Hepatocyte (in vitro differentiated cells): ENCODE data around the gene COL4A2. TPM values are rescaled to one million over a fixed set of nuclear protein-coding genes. Genes with fewer than 3 reads are reported as not detected.
A peak's percentile ranks its signal among the peaks of the same experiment; 100 is the strongest.

Experiments
- DNase-seq: peaks from one replicate; pipeline ENCODE4 v3.0.0-alpha.2; 2016; ENCODE audit warnings: low spot score
- H2AFZ ChIP-seq: fragments of 200-600 bp; sonication (generic); 2 replicates; pipeline ENCODE4 v1.6.0; 2016; ENCODE audit warnings: antibody characterized with exemption, mild to moderate bottlenecking
- H3K27ac ChIP-seq: fragments of 200-600 bp; sonication (generic); 2 replicates; pipeline ENCODE4 v1.5.1; 2016; ENCODE audit warnings: mild to moderate bottlenecking
- H3K27me3 ChIP-seq: fragments of 200-600 bp; sonication (generic); 2 replicates; pipeline ENCODE4 v1.6.1; 2016
- H3K36me3 ChIP-seq: fragments of 200-600 bp; sonication (generic); replicated peaks from 2 replicates; pipeline ENCODE4 v1.5.1; 2016; ENCODE audit warnings: low read depth; ENCODE audit not compliant: insufficient read depth
- H3K4me1 ChIP-seq: fragments of 200-600 bp; sonication (generic); 2 replicates; pipeline ENCODE4 v1.5.1; 2016; ENCODE audit warnings: mild to moderate bottlenecking, moderate library complexity; ENCODE audit not compliant: insufficient read depth
- H3K4me2 ChIP-seq: fragments of 200-600 bp; sonication (generic); 2 replicates; pipeline ENCODE4 v1.6.0; 2016
- H3K4me3 ChIP-seq: fragments of 200-600 bp; sonication (generic); 2 replicates; pipeline ENCODE4 v1.5.1; 2016; ENCODE audit warnings: mild to moderate bottlenecking
- H3K79me2 ChIP-seq: fragments of 200-600 bp; sonication (generic); 2 replicates; pipeline ENCODE4 v1.6.0; 2017; ENCODE audit warnings: mild to moderate bottlenecking
- H3K9me2 ChIP-seq: fragments of 200-600 bp; sonication (generic); replicated peaks from 2 replicates; pipeline ENCODE4 v1.6.0; 2017; ENCODE audit warnings: mild to moderate bottlenecking; ENCODE audit not compliant: insufficient read depth
- H3K9me3 ChIP-seq: fragments of 200-600 bp; sonication (generic); 2 replicates; pipeline ENCODE4 v1.5.1; 2016; ENCODE audit warnings: low read depth, mild to moderate bottlenecking
- H4K20me1 ChIP-seq: fragments of 200-600 bp; sonication (generic); 2 replicates; pipeline ENCODE4 v1.6.0; 2016; ENCODE audit warnings: mild to moderate bottlenecking; ENCODE audit not compliant: insufficient read depth, poor library complexity, severe bottlenecking
- EZH2 ChIP-seq: fragments of 200-600 bp; sonication (generic); IDR thresholded peaks from 2 replicates; pipeline ENCODE4 v1.6.1; 2016; ENCODE audit warnings: antibody characterized with exemption, mild to moderate bottlenecking, borderline replicate concordance
- EZH2phosphoT487 ChIP-seq: fragments of 200-600 bp; sonication (generic); IDR thresholded peaks from one replicate; pipeline ENCODE4 v1.6.1; 2018; ENCODE audit warnings: antibody characterized with exemption, mild to moderate bottlenecking, low read depth, moderate library complexity; ENCODE audit not compliant: unreplicated experiment, severe bottlenecking
- WGBS: methylation state at CpG from one replicate; pipeline ENCODE4 v1.1.6; 2016; ENCODE audit warnings: low lambda C conversion rate; ENCODE audit errors: missing lambda C conversion rate; 5-methylcytosine and 5-hydroxymethylcytosine counted together
- polyA plus RNA-seq: library from polyadenylated mRNA; unstranded; fragments of >200 nt; fragmentation: Nextera tagmentation; extraction: Ambion mirVana; gene quantifications from 2 replicates; pipeline ENCODE4 v1.2.1, GENCODE V29; 2016
- total RNA-seq: library from RNA; depleted of rRNA; stranded (reverse); fragments of >200 nt; gene quantifications from 2 replicates; pipeline ENCODE4 v1.2.3, GENCODE V29; 2014
- TF ChIP-seq, protein P1 (sequence below): fragments of 200-600 bp; sonication (generic); IDR thresholded peaks from 2 replicates; pipeline ENCODE4 v1.5.1; 2016; ENCODE audit warnings: antibody characterized with exemption, mild to moderate bottlenecking; ENCODE audit not compliant: poor library complexity

Gene COL4A2
- total and polyA plus RNA-seq, 2 experiments from 2014 or later, result 171 to 221 TPM

DNA sequence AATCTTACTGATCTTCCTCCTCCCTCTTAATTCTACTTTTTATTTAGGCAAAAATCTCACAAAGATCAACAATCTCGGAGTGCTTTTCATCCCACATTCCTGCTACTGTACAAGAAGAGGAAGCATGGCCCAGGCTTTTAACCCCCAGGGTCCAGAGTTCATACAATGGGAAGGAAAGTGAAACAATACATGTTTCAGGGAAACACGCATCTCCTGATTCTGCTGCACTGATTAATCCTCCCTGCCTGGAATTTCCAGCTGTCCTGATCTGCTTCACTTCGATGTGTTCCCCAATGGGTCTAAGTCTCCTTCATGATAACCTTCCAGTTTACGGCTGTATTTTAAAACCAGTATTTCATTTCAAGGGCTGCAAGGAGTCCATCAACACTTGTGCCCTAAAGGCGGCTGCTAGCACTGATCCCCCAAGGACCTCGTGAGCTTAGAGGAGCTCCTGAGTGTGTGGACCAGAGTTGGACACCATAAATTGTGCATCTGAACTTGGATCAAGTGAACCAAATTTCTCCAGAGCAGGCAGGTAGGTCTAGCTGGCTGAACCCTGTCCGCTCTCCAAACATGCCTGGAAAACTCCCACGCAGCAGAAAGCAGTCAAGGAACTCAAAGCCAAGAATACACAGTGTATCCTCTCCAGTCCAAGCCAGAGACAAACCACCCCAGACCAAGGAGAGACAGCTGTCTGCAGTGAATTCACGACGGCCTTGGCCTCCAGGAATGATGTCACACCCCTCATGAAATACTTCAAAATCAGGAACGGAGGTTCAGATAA is 44.4 kb upstream of the COL4A2 start:
- H2AFZ ChIP-seq, result no peak overlapping the region
- H3K27ac ChIP-seq, result peak overlapping the region; percentile 39
- peak overlapping the region; percentile 55 for H3K4me2 ChIP-seq
- H3K79me2 ChIP-seq, result peaks cover 33% of the 10 kb centered on the region
- DNase-seq, result peak; percentile 28
- H3K36me3 ChIP-seq, result no peaks in the 10 kb centered on the region
- H3K4me3 ChIP-seq, result no peak overlapping the region
- no peaks in the 10 kb centered on the region for H3K9me3 ChIP-seq
- H3K9me2 ChIP-seq, result no peaks in the 10 kb centered on the region
- no peaks in the 10 kb centered on the region for H4K20me1 ChIP-seq
- TF ChIP-seq, protein P1, sequence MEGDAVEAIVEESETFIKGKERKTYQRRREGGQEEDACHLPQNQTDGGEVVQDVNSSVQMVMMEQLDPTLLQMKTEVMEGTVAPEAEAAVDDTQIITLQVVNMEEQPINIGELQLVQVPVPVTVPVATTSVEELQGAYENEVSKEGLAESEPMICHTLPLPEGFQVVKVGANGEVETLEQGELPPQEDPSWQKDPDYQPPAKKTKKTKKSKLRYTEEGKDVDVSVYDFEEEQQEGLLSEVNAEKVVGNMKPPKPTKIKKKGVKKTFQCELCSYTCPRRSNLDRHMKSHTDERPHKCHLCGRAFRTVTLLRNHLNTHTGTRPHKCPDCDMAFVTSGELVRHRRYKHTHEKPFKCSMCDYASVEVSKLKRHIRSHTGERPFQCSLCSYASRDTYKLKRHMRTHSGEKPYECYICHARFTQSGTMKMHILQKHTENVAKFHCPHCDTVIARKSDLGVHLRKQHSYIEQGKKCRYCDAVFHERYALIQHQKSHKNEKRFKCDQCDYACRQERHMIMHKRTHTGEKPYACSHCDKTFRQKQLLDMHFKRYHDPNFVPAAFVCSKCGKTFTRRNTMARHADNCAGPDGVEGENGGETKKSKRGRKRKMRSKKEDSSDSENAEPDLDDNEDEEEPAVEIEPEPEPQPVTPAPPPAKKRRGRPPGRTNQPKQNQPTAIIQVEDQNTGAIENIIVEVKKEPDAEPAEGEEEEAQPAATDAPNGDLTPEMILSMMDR, result no peak
- TF ChIP-seq EZH2phosphoT487, result no peak
- no peak for TF ChIP-seq EZH2
- no peaks in the 10 kb centered on the region for H3K27me3 ChIP-seq
- WGBS, result 47% methylated on average over 11 of the region's 11 CpGs
- peaks cover 23% of the 10 kb centered on the region for H3K4me1 ChIP-seq

DNA sequence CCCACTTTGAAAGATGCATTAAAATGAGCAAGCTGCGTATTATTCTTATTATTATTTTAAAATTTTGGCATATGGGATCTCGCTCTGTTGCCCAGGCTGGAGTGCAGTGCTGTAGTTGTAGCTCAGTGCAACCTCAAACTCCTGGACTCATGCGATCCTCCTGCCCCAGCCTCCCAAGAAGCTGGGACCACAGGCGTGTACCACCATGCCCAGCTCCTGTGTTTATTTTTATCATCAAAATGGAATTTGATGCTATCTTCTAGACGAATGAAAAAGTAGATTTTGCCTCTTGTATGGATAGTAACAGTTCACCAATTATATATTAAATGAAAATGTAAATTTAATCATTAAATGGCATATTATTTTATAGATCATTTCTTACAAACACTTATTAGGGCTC is 43.7 kb upstream of the COL4A2 start:
- TF ChIP-seq EZH2phosphoT487, result no peak
- Histone ChIP-seq H3K4me2 (peak overlapping the region; percentile 55), H3K79me2 (peaks cover 35% of the 10 kb centered on the region), H3K27me3 (no peaks in the 10 kb centered on the region), H3K4me1 (peaks cover 23% of the 10 kb centered on the region), H4K20me1 (no peaks in the 10 kb centered on the region), H3K9me3 (no peaks in the 10 kb centered on the region), H3K27ac (peak overlapping the region; percentile 39), H2AFZ (no peak overlapping the region), H3K4me3 (no peak overlapping the region), H3K9me2 (no peaks in the 10 kb centered on the region), H3K36me3 (no peaks in the 10 kb centered on the region)
- 81% methylated on average over 5 of the region's 5 CpGs for WGBS
- DNase-seq, result no peak

DNA sequence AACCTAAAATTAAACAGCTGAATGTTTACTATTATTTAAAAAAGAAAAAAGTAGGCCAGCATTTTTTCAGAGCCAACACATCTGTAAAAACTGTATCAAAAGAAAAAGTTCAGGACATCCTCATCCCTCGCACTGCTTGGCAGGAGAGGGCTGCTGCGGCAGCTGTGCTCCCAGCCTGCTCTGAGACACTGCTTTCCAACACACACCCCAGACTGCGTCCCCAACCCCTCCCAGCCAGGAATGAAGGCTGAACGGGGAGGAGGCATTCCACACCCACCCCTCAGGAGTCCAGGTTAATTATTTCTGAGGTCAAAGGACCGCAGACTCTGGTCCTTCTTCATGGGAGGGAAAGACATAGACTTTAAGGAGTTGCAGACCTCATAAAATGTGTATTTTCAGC is 43.2 kb upstream of the COL4A2 start:
- no peaks in the 10 kb centered on the region for H4K20me1 ChIP-seq
- H2AFZ ChIP-seq, result no peak overlapping the region
- peak overlapping the region; percentile 38 for H3K27ac ChIP-seq
- WGBS, result 38% methylated on average over 5 of the region's 5 CpGs
- H3K4me3 ChIP-seq, result no peak overlapping the region
- peaks cover 23% of the 10 kb centered on the region for H3K4me1 ChIP-seq
- H3K9me3 ChIP-seq, result no peaks in the 10 kb centered on the region
- H3K9me2 ChIP-seq, result no peaks in the 10 kb centered on the region
- no peaks in the 10 kb centered on the region for H3K27me3 ChIP-seq
- DNase-seq, result peak; percentile 65
- H3K79me2 ChIP-seq, result peaks cover 34% of the 10 kb centered on the region
- peak overlapping the region; percentile 6 for H3K4me2 ChIP-seq
- H3K36me3 ChIP-seq, result no peaks in the 10 kb centered on the region
- TF ChIP-seq, protein P1, result no peak
- no peak for TF ChIP-seq EZH2phosphoT487
- TF ChIP-seq EZH2, result no peak

DNA sequence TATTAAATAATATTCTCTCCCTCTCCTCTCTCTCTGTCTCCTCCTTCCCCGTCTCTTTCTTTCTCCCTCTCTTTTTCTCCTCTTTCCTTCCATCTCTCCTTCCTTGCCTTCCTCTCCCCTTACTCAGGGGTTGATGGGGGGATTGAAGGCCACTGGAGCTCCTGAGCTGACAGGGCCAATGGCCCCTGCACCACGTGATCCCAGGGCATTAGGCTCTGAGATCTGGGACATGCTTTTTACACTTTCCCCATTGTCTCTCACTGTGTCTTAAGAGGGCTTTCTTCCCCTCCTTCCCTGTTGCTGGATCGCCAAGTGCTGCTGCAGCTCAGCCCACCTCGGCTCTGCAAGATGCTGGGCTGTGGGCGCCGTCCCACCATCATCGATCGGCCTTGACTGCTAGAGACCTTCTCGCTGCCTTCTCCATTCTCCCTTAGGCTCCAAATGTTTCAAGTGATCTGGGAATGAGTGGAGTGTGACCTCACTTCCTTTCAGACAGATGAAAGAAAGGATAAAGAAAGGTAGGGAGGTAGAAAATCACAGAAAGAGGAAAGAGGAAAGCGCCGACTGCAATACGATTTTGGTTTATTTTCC is 42.3 kb upstream of the COL4A2 start:
- peaks cover 23% of the 10 kb centered on the region for H3K4me1 ChIP-seq
- H3K27me3 ChIP-seq, result no peaks in the 10 kb centered on the region
- H3K79me2 ChIP-seq, result peaks cover 26% of the 10 kb centered on the region
- no peaks in the 10 kb centered on the region for H3K9me2 ChIP-seq
- H3K9me3 ChIP-seq, result no peaks in the 10 kb centered on the region
- TF ChIP-seq EZH2phosphoT487, result no peak
- TF ChIP-seq EZH2, result no peak
- TF ChIP-seq, protein P1, result no peak
- H3K4me2 ChIP-seq, result no peak overlapping the region
- H3K27ac ChIP-seq, result peak overlapping the region; percentile 38
- H2AFZ ChIP-seq, result no peak overlapping the region
- H3K36me3 ChIP-seq, result no peaks in the 10 kb centered on the region
- no peaks in the 10 kb centered on the region for H4K20me1 ChIP-seq
- H3K4me3 ChIP-seq, result no peak overlapping the region
- DNase-seq, result no peak
- 88% methylated on average over 12 of the region's 12 CpGs for WGBS
